OCI-M1 (cell line): ENCODE measurements around the gene LMCD1.

Experiments used
- DNase-seq: peaks from one replicate; lab custom pipeline; 2025; lab: John Stamatoyannopoulos, UW

Gene LMCD1

GRCh38 chr3:8584661-8585060, 83.0 kb downstream of the LMCD1 start:
- no peak for DNase-seq

- DNase-seq: no peak
These were observed 88.4 kb downstream of the LMCD1 start for GRCh38 chr3:8589880-8590556.

- DNase-seq: no peak
These were observed 91.6 kb downstream of the LMCD1 start for GRCh38 chr3:8593021-8593827.

- DNase-seq: no peak
These were observed 93.6 kb downstream of the LMCD1 start for GRCh38 chr3:8595252-8595651.

- no peak for DNase-seq
These were observed 94.1 kb downstream of the LMCD1 start for GRCh38 chr3:8595695-8596115.

GRCh38 chr3:8596321-8597218, 94.9 kb downstream of the LMCD1 start:
- DNase-seq: no peak

- peak; percentile 79 for DNase-seq
These were observed 95.7 kb downstream of the LMCD1 start for GRCh38 chr3:8597219-8597853.

GRCh38 chr3:8599146-8599545, 97.5 kb downstream of the LMCD1 start:
- no peak for DNase-seq

GRCh38 chr3:8600457-8600856, 98.8 kb downstream of the LMCD1 start:
- no peak for DNase-seq

GRCh38 chr3:8603115-8603710, 101.6 kb downstream of the LMCD1 start:
- no peak for DNase-seq

GRCh38 chr3:8604006-8604405, 102.4 kb downstream of the LMCD1 start:
- DNase-seq: no peak

- DNase-seq: no peak
These were observed 103.4 kb downstream of the LMCD1 start for GRCh38 chr3:8604988-8605387.

- DNase-seq: no peak
These were observed 105.1 kb downstream of the LMCD1 start for GRCh38 chr3:8606701-8607231.

GRCh38 chr3:8607234-8608040, 105.8 kb downstream of the LMCD1 start:
- DNase-seq: peak; percentile 88

- DNase-seq: no peak
These were observed 106.6 kb downstream of the LMCD1 start for GRCh38 chr3:8608041-8608790.

- no peak for DNase-seq
These were observed 107.3 kb downstream of the LMCD1 start for GRCh38 chr3:8608791-8609467.

- no peak for DNase-seq
These were observed 109.3 kb downstream of the LMCD1 start for GRCh38 chr3:8610951-8611350.

GRCh38 chr3:8617921-8618320, 116.3 kb downstream of the LMCD1 start:
- no peak for DNase-seq

- DNase-seq: no peak
These were observed 117.3 kb downstream of the LMCD1 start for GRCh38 chr3:8618950-8619349.
